ENCODE data around the gene SRI. TPM values are rescaled to one million over a fixed set of nuclear protein-coding genes. Genes with fewer than 3 reads are reported as not detected.
"Not testable (repeated sequence)": the region's sequence is repeated elsewhere in the genome, so short reads cannot be mapped to it uniquely, and the experiment has no call there.

The SRI gene
- total RNA-seq, 3 donors from 2014 or later: 69.1 to 115 (median 90.9) TPM

GRCh38 chr7:88169717-88170320 lies 50.0 kb downstream of the SRI start:
- intact Hi-C loops (cut with DNase I; ENCODE audit: low total_unique reads): no loop called here

GRCh38 chr7:88167721-88168120 lies 52.1 kb downstream of the SRI start:
- no peak for DNase-seq (ENCODE audit: low spot score in 2 of 2)
- no peak for TF ChIP-seq CTCF (IDR thresholded peaks at IDR 0.05)
- no peak for TF ChIP-seq POLR2A (IDR thresholded peaks at IDR 0.05)
- no peak for TF ChIP-seq POLR2AphosphoS5 (IDR thresholded peaks at IDR 0.05)
- no peak overlapping the region for H3K4me3 ChIP-seq
- H3K4me1 ChIP-seq: no peaks in the 10 kb centered on the region
- intact Hi-C loops (cut with DNase I; ENCODE audit: low total_unique reads): no loop called here
- no peaks in the 10 kb centered on the region for H3K9me3 ChIP-seq
- H3K27ac ChIP-seq: no peak overlapping the region
- no peaks in the 10 kb centered on the region for H3K27me3 ChIP-seq
- H3K36me3 ChIP-seq: no peaks in the 10 kb centered on the region

More at GRCh38 chr7:88169717-88170320, 50.0 kb downstream of the SRI start:
- TF ChIP-seq POLR2AphosphoS5 (IDR thresholded peaks at IDR 0.05): no peak
- TF ChIP-seq CTCF (IDR thresholded peaks at IDR 0.05): peak; percentile 40 to 61 (median 52)
- no peak for TF ChIP-seq POLR2A (IDR thresholded peaks at IDR 0.05)
- DNase-seq (ENCODE audit: low spot score in 2 of 2): no peak
- no peaks in the 10 kb centered on the region for H3K36me3 ChIP-seq
- no peaks in the 10 kb centered on the region for H3K9me3 ChIP-seq
- no peaks in the 10 kb centered on the region for H3K27me3 ChIP-seq
- H3K27ac ChIP-seq: no peak overlapping the region
- no peak overlapping the region for H3K4me3 ChIP-seq
- H3K4me1 ChIP-seq: no peaks in the 10 kb centered on the region

GRCh38 chr7:88167223-88167622 lies 52.6 kb downstream of the SRI start:
- Histone ChIP-seq H3K9me3 (no peaks in the 10 kb centered on the region), H3K27ac (no peak overlapping the region), H3K4me3 (no peak overlapping the region), H3K4me1 (no peaks in the 10 kb centered on the region), H3K27me3 (no peaks in the 10 kb centered on the region), H3K36me3 (no peaks in the 10 kb centered on the region)
- no peak for DNase-seq (ENCODE audit: low spot score in 2 of 2)
- no peak for TF ChIP-seq POLR2AphosphoS5 (IDR thresholded peaks at IDR 0.05)
- TF ChIP-seq CTCF (IDR thresholded peaks at IDR 0.05): no peak
- no peak for TF ChIP-seq POLR2A (IDR thresholded peaks at IDR 0.05)
- intact Hi-C loops (cut with DNase I; ENCODE audit: low total_unique reads): no loop called here

GRCh38 chr7:88165697-88166096 lies 54.1 kb downstream of the SRI start:
- Histone ChIP-seq H3K36me3 (no peaks in the 10 kb centered on the region), H3K9me3 (no peaks in the 10 kb centered on the region), H3K4me1 (no peaks in the 10 kb centered on the region), H3K27me3 (no peaks in the 10 kb centered on the region), H3K4me3 (no peak overlapping the region), H3K27ac (no peak overlapping the region)
- no peak for TF ChIP-seq CTCF (IDR thresholded peaks at IDR 0.05)
- TF ChIP-seq POLR2AphosphoS5 (IDR thresholded peaks at IDR 0.05): no peak
- TF ChIP-seq POLR2A (IDR thresholded peaks at IDR 0.05): no peak
- DNase-seq (ENCODE audit: low spot score in 2 of 2): no peak
- intact Hi-C loops (cut with DNase I; ENCODE audit: low total_unique reads): no loop called here

GRCh38 chr7:88159741-88160140 lies 60.1 kb downstream of the SRI start:
- intact Hi-C loops (cut with DNase I; ENCODE audit: low total_unique reads); H3K9me3 ChIP-seq; DNase-seq (ENCODE audit: low spot score in 2 of 2); H3K36me3 ChIP-seq; H3K27me3 ChIP-seq; H3K27ac ChIP-seq; H3K4me3 ChIP-seq; H3K4me1 ChIP-seq: not testable (repeated sequence)

- no peak for DNase-seq (ENCODE audit: low spot score in 2 of 2)
- H3K36me3 ChIP-seq: no peaks in the 10 kb centered on the region
- H3K4me1 ChIP-seq: no peaks in the 10 kb centered on the region
- H3K4me3 ChIP-seq: no peak overlapping the region
- H3K27ac ChIP-seq: no peak overlapping the region
- no peak for TF ChIP-seq POLR2A (IDR thresholded peaks at IDR 0.05)
- no peak for TF ChIP-seq POLR2AphosphoS5 (IDR thresholded peaks at IDR 0.05)
- TF ChIP-seq CTCF (IDR thresholded peaks at IDR 0.05): no peak
- intact Hi-C loops (cut with DNase I; ENCODE audit: low total_unique reads): no loop called here
- no peaks in the 10 kb centered on the region for H3K27me3 ChIP-seq
- no peaks in the 10 kb centered on the region for H3K9me3 ChIP-seq
Observed at GRCh38 chr7:88156356-88156755, 63.5 kb downstream of the SRI start.
